Esophagus muscularis mucosa (tissue), 4 donors: ENCODE measurements around the gene KIZ.

Experiments
- EP300 ChIP-seq: sonication (generic); formaldehyde crosslinking; IDR thresholded peaks from one replicate; pipeline ENCODE4 v1.6.1; 2017; ENCODE audit warnings: antibody characterized with exemption
- POLR2A ChIP-seq: fragments of 450-650 bp; IDR thresholded peaks from one replicate; pipeline ENCODE4 v1.6.1; 2017; ENCODE audit warnings: antibody characterized with exemption, moderate library complexity, mild to moderate bottlenecking, low read depth
- POLR2AphosphoS5 ChIP-seq, 2 donors: sonication (generic); formaldehyde crosslinking; IDR thresholded peaks; one replicate each; pipeline ENCODE4 v1.6.1; 2017; ENCODE audit warnings: antibody characterized with exemption in 2 of 2
- TF ChIP-seq, protein P1 (sequence below), 3 experiments: fragments of 200-600 bp in 2 of 3; fragments of 450-650 bp in 1 of 3; sonication (generic) in 2 of 3; IDR thresholded peaks; one replicate each; pipeline ENCODE4 v1.5.1; 2017 to 2019; ENCODE audit warnings: antibody characterized with exemption in 3 of 3, mild to moderate bottlenecking in 2 of 3, moderate library complexity in 1 of 3

DNA sequence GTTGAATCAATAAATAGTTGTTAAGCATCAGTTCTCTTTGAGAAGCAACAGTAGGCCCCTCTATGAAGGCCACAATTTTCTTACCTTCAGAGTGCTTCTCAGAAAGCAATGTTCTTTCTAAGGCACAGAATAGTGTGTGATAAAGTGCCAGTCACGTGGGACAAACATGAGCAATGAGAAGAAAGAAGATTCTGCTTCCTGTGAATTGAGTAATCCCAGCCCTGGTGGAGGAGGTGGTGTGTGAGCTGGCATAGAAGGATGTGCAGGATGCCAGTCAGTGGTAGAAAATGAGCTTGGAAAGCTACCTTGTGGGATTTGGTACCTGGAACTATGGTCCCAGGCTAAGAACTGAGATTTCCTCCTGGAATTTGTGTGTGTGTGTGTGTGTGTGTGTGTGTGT is 21.7 kb downstream of the KIZ start:
- TF ChIP-seq, protein P1, sequence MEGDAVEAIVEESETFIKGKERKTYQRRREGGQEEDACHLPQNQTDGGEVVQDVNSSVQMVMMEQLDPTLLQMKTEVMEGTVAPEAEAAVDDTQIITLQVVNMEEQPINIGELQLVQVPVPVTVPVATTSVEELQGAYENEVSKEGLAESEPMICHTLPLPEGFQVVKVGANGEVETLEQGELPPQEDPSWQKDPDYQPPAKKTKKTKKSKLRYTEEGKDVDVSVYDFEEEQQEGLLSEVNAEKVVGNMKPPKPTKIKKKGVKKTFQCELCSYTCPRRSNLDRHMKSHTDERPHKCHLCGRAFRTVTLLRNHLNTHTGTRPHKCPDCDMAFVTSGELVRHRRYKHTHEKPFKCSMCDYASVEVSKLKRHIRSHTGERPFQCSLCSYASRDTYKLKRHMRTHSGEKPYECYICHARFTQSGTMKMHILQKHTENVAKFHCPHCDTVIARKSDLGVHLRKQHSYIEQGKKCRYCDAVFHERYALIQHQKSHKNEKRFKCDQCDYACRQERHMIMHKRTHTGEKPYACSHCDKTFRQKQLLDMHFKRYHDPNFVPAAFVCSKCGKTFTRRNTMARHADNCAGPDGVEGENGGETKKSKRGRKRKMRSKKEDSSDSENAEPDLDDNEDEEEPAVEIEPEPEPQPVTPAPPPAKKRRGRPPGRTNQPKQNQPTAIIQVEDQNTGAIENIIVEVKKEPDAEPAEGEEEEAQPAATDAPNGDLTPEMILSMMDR (IDR thresholded peaks at IDR 0.05) = no peak
- no peak for TF ChIP-seq POLR2A
- TF ChIP-seq POLR2AphosphoS5 (IDR thresholded peaks at IDR 0.05) = no peak
- no peak for TF ChIP-seq EP300
